Kidney glomerular epithelial cell (primary cell): ENCODE data around the gene VAV2.

Experiments
- DNase-seq: peaks from one replicate; lab custom pipeline; 2025; lab: John Stamatoyannopoulos, UW

The VAV2 gene

DNA sequence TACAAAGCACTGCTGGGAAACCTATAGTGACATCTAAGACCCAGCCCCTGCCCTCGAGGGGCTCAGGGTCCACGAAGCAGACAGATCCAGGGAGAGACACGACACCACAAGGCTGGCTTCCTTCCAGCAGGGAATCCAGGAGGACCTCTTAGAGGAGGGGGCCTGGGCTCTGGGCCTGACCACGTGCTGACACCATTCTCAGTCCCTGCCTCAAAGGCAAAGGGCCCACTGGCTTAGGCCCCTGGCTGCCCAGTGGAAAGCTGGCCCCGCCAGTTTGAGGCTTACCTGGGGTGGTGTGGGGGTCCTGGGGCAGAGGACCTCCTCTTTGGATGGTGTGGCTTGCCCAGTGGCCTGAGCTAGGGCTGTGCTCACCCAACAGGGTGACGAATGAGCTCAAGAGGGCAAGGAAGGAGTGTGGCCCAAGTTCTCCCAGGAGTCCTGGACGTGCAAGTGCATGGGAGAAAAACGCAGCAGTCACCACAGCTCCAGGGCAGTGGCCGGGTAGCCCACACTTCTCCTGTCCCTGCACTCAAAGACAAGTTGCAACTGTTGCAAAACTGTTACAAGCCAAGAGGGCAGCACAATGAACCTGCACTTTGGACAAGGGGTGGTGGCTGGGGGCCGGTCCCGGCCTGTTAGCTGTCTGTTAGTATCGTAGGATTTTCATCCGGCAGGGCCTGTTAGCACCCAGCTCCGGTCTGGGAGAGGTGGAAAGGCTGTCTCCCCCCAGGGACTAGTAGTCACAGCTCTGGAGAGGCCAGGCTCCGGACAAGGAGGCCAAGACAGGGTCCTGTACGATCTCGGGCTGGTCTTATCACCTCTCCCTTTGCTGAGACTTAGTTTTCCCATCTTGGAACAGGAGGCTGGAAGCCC is 252.5 kb downstream of the VAV2 start:
- DNase-seq = no peak

GRCh38 chr9:133738640-133739225 is 253.4 kb downstream of the VAV2 start:
- no peak for DNase-seq

- no peak for DNase-seq
Measured at GRCh38 chr9:133737774-133738639, 254.1 kb downstream of the VAV2 start, which contains the start of gene SARDH. SARDH (minus strand) TSS chr9:133738352; CDS start chr9:133734173, 4,179 bp downstream.

- no peak for DNase-seq
Measured at GRCh38 chr9:133737071-133737773, 254.9 kb downstream of the VAV2 start.

- DNase-seq = no peak
Measured at GRCh38 chr9:133735931-133736330, 256.2 kb downstream of the VAV2 start.

- DNase-seq = no peak
Measured at GRCh38 chr9:133735415-133735775, 256.7 kb downstream of the VAV2 start.

GRCh38 chr9:133734590-133735414 is 257.3 kb downstream of the VAV2 start:
- no peak for DNase-seq

DNA sequence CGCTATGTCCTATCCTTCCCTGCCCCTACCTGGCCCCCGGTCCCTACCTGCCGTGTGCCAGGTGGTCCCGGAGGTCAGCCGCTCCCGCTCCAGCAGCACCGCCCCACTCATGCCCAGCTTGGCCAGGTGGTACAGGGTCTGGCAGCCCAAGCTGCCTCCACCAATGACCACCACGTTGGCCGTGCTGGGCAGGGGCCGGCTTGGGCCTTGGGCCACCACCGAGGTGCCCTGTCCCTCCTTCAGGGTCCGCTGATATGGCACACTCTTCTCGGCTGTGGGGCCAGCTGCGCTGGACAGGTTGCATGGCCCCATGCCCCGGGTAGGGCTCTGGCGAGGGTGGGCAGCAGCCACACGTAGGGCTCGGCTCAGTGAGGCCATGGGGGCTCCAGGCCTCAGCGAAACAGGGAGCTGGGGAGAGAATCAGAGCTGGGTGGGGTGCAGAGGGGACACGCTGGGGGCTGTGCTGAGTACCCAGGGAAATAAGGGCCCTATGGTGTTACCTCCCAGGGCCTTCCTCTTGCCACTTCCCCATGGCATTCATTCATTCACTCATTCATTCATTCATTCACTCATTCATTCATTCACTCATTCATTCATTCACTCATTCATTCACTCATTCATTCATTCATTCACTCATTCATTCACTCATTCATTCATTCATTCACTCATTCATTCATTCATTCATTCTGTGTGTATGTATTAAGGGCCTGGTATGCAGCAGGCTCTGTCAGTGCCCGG is 258.2 kb downstream of the VAV2 start:
- DNase-seq = no peak

- DNase-seq = no peak
Measured at GRCh38 chr9:133733421-133733795, 258.7 kb downstream of the VAV2 start.

- no peak for DNase-seq
Measured at GRCh38 chr9:133732639-133733408, 259.3 kb downstream of the VAV2 start.

- no peak for DNase-seq
Measured at GRCh38 chr9:133731876-133732638, 260.1 kb downstream of the VAV2 start.

GRCh38 chr9:133730994-133731715 is 261.0 kb downstream of the VAV2 start:
- no peak for DNase-seq

- no peak for DNase-seq
Measured at GRCh38 chr9:133729617-133730281, 262.4 kb downstream of the VAV2 start.

- no peak for DNase-seq
Measured at GRCh38 chr9:133728856-133729616, 263.1 kb downstream of the VAV2 start.

DNA sequence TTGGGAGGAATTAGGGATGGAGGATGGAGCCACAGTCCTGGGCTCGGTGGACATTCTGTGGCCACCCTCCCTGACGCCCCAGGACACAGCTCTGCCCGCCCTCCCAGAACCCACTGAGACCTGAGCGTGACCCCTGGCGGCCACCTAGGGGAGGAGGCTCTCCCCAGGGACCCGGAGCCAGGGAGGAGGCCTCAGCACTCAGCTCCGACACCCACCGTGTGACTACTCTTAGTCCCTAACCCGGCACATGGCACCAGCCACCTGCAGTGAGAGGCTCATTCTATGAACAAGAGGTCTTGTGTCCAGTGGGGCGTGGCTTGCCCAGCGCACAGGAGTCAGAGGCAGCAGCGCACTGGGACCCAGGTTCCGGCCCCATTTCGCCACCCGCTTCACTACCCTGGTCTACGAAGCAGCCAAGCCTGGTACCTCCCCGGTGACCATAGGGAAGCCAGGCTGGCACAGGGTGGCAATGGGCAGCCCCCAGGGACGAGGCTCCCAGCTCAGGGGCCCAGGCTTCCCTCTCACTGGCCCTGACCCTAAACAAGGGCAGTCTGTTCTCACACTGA is 264.2 kb downstream of the VAV2 start:
- DNase-seq = no peak

GRCh38 chr9:133727277-133727875 is 264.7 kb downstream of the VAV2 start:
- no peak for DNase-seq
